UCSD-AML1 (cell line): ENCODE data around the gene PDCD6IP.
"Not testable (repeated sequence)": the region's sequence is repeated elsewhere in the genome, so short reads cannot be mapped to it uniquely, and the experiment has no call there.

Experiments used
- DNase-seq: peaks from one replicate; lab custom pipeline; 2025; ENCODE audit not compliant: unreplicated experiment; lab: John Stamatoyannopoulos, UW

The PDCD6IP gene

DNA sequence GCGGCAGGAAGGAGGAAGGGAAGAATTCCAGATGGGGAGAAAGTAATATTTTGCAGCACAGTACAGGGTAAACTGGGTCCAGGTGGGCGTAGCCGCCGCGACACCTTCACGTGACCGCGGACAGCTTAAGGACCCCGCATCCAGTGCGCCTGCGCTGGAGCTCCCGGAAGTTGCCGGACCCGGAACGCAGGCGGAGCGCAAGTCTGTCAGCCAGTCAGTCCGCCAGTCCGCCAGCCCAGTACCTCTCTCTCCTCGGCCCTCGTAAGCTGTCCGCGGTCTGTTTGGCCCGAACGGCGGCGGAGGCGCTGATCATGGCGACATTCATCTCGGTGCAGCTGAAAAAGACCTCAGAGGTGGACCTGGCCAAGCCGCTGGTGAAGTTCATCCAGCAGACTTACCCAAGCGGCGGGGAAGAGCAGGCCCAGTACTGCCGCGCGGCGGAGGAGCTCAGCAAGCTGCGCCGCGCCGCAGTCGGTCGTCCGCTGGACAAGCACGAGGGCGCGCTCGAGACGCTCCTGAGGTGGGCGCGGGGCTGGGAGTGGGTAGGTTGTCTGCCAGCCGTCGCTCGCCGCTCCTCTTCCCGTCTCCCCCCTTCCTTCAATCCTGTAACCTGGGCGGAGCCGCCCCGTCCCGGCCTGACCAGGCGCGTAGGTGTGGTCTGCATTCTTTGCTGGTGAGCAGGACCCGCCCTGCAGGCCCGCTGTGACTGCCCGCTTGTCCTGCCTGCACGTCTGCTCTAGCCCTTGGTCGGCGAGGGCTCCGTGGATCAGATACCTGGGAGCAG lies at the start of gene PDCD6IP:
PDCD6IP (plus strand) TSS at position 213 of the 784 bp plus-strand sequence; CDS start at position 312, 99 bp downstream.
- peak; percentile 91 for DNase-seq

GRCh38 chr3:33749546-33750210 lies 48.8 kb upstream of the PDCD6IP start:
- no peak for DNase-seq

GRCh38 chr3:33750211-33750548 lies 48.2 kb upstream of the PDCD6IP start:
- DNase-seq, result no peak

DNA sequence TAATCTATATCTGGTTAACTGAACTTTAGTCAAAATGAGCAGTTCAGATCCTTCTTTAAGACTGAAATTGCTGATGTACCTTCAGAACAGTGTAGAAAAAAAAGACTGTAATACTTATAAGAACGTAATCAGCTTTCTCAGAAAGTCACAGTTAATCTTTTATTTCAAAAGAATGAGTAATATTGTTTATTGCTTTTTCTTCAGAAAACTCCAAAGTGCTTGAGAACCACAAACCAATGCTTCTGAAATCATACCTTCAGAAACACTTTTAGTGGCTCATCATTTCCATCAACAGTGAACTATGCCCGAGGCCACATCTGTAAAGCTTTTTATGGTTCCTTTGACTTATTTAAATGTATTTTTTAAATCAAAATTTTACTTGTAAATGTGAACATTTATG lies 47.1 kb upstream of the PDCD6IP start:
- DNase-seq, result no peak

GRCh38 chr3:33754391-33754790 lies 44.0 kb upstream of the PDCD6IP start:
- not testable (repeated sequence) for DNase-seq

DNA sequence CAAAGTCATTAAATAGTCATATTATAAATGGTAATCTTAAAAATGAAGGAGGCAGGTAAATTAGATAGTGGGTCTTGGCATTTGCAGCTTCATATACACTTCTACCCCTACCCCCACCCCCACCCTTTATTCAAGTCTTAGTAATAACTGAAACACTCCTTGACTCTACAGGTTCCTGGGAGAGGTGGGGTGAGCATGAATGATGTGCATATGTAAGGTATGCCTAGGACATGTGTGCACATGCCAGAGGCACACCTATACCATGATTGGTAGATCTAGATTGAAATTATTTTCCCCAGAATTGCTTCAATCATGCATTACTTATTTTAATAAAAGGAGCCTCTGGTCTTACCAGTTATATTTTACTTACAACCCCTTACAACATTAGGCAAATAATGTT lies 40.1 kb upstream of the PDCD6IP start:
- DNase-seq, result no peak

GRCh38 chr3:33758864-33759263 lies 39.6 kb upstream of the PDCD6IP start:
- no peak for DNase-seq

DNA sequence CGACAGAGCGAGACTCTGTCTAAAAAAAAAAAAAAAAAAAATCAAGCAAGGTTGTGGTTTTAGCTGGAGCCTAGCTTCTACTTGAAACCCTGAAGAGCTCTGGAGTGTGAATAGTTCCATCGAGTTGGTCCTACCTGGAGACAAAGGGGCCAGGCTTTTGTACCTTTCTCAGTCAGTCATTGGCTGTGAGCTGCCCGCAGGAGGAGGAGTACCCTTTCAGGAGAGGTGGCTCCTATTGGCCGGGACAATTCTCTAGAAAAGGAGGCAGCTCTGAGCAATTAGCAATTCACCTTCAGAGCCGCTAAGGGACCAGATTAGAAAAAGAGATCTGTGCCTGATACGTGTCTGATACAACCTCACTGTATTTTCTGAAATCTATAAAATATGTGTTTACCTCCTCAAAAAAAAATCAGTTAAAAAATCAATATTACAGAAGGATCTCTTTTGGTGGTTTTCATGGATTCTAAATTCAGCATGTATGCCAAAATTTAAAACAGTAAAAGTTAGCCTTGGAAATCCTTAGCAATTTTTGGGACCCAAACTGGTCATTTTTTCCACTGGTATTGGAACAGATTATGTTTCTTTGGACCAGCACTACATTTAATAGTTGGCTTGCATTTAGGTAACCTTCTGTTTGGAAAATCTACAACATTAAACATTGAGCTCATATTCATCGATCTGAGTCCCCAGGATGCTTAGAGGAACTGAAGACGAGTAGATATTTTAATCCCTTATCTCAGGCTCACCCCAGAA lies 29.7 kb upstream of the PDCD6IP start:
- DNase-seq, result no peak

DNA sequence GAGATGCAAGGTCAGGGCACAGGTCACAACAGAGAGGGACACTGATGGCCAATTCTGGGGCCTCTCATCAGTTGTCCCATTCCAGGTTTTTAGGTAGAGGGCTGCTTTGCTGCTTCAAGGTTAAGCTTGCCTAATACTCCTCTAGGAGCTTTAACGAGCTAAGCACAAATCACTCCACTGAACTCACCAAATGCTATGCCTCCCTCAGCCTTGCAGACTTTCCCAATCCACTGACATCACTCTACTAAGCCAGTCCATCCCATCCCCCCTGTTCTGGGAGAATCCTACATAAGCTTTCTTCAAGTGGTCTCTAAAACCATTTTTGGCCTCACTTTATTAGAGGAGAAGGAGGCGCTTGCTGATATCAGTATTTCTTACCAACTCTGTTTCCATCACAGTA lies 24.8 kb upstream of the PDCD6IP start:
- no peak for DNase-seq

DNA sequence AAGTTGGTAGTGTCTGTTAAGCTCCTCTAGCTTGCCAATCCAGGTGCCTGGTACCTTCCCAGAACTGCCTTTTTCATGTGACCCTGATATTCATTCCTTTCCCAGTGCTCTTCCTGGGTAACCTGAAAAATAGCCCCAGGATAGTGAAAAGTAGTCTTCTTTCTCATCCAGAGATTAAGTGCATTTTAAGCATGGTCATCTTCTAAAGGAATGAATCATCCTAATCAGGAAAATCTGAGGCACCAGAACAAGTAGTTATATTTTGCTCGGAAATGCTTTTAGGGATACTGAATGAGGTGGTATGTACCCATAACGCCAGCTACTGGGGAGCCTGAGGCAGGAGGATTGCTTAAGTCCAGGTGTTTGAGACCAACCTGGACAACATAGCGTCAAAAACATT lies 23.1 kb upstream of the PDCD6IP start:
- no peak for DNase-seq

DNA sequence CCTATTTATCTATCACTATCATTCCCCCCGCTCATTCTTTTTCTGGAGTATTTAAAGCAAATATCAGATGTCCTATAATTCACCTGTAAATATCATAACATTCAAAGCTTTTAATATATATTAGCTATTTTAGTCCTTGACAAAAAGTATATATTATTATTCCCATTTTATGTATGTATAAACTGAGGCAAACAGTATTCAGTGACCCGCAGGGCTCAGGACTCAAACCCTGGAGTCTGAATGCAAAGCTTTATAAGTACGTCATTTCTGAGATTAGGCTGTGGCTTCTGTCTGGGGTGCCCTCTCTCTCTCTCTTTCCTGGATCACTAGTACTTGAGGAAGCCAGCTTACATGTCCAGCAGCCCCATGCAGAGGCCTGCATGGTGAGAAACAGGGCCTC lies 20.4 kb upstream of the PDCD6IP start:
- no peak for DNase-seq

DNA sequence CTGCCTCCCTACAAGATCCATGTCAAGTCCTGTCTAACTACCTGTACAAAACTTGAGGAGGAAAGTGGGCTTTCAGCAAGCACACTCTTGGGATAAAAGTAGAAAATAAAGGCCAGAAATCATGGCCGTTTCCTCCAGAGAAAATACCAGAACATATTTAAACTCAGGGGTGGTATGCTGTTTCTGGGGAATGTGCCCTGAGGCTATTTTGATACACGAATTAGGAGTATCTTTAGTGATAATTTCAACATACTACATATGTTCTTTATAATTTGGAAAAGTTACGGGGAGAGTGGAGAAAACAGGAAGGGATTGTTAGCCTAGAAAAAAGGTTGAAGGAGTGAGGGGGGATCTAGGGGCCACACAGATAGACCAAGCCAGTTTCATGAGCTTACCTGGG lies 18.7 kb upstream of the PDCD6IP start:
- no peak for DNase-seq

DNA sequence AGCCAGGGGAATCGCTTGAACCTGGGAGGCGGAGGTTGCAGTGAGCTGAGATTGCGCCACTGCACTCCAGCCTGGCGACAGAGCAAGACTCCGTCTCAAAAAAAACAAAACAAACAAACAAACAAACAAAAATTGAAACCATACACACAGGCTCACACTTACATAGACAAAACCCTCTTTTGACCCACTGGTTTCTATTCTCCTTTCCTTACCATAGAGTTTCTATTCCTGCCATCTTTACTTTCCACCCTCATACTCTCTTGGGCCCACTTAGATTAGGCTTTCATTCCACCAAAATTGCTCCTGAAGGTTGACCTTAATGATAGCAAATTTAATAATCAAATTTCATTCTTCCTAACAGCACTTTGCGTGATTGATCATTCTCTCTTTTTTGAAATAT lies 17.0 kb upstream of the PDCD6IP start:
- not testable (repeated sequence) for DNase-seq

DNA sequence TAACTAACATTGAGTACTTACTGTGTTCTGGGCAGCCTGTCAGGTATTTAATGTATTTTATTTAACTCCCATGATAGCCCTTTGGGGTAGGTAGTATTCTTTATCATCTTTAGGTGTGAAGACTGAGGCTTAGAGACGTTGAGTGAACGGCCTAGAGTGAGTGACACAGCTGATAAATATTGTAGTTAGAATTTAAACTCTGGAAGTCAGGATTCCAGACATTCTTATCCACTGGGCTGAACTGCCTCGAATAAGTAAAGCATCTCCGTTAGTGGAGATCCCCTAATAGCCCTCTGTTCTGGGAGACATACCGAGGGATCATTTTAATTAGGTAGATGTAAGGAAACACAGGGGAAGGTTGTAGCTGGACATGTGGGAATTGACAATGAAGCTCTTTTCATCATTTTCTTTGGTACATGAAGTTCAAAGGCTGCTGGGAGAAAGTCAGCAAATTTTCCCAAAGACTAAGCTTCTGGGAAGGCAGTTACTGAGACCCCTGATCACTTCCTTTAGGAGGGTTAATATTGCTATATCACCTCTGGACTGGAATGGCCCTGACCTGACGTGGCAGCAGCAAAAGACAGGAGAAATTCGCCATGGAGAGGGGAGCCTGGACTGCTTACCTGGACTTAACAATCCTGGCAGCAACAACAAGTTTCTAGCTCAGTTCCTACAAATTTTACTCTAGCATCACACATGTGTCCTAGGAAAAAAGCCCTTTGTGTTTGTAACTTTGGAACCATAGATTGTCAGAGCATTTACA lies 11.7 kb upstream of the PDCD6IP start:
- no peak for DNase-seq

GRCh38 chr3:33787328-33788009 lies 11.0 kb upstream of the PDCD6IP start:
- peak; percentile 35 for DNase-seq

DNA sequence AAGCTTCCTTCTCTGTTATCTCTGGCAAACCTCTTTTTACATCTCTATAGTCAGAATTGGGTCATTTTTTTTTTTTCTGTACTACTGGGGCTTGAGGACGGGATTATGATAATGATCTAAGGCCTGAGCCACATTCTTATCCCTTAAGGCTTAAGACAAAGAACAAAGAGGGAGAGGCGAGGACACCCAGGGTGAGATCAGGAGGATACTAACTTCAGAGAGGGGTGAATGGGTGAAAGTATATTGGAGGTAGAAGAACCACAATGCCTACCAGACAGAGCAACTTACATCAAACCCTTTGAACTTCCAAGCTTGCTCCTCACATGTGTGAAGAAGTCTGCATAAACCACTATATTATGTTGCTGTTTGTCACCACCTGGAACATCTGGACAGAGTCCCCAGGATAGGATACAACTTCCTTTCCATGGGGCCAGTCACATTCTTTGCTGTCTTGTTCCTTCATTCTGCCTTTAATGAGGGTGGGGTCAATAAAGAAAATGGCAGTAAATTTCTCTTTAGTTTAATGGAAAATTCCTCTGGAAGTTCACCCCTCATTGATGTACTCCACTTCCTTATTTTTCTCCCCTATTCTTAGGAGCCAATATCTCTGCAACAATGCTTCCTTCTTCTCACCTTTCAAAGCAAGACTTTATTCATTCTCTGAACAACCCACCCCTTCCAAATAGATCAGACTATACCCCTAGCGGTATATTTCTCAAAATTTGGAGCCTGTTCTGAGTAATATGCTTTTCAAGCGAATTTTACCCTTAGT lies 9.1 kb upstream of the PDCD6IP start:
- no peak for DNase-seq

- no peak for DNase-seq
Measured at GRCh38 chr3:33790091-33790490, 8.3 kb upstream of the PDCD6IP start.

DNA sequence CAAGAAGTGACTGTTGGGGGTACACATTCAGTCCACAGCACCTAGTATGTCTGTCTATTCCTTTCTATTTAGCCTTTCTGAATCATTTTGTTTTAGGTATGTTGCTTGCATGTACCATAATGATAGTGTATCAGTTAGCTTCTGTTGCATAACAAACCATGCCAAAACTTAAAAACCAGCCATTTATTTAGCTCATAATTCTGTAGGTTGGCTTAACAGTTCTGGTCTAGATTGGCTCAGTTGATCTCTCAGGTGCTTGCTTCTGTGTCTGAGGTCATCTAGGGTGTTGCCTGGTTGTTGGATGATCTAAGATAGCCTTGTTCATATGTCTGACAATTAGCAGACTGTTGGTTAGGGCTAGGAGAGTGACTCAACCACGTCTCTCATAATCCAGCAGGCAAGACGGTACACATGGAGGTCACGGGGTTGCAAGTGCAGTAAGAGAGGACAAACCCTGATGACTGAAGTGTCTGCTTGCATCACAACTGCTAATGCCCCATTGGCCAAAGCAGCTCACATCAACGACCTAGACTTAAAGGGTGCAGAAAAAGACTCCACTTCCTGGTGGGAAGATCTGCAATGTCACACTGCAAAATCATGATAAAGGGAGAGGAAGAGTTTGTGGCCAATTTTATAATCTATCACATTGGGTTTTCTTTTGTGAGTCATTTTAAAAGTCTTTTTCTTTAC lies 6.8 kb upstream of the PDCD6IP start:
- DNase-seq, result peak; percentile 33

DNA sequence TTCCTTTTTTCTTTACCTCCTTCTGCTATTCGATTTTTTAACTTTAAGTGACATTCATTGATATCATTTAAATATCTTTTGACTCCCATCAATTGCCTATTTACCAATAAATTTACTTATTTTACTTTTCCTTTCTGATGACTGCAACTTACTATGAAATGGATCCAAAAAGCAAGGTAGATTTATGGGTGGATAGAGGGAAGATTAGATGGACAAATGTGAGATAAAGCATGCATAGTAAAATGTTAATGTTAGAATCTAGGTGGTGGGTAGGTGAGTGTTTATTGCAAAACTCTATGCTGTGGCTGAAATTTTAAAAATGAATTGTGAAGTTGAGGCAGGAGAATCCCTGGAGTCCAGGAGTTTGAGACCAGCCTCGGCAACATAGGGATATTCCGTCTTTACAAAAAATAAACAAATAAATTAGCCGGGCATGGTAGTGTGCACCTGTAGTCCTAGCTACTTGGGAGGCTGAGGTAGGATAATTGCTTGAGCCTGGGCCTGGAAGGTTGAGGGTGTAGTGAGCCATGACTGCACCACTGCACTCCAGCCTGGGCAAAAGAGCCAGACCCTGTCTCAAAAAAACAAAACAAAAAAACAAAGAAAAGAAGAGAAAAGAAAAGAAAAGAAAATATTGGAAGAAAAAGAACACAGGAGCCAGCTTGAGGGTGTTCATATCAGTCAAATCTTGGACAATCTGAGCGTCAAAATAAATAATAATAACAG lies 6.1 kb upstream of the PDCD6IP start:
- DNase-seq, result no peak
